Activated CD4-positive, alpha-beta T cell treated with anti-CD3 and anti-CD28 coated beads, Interleukin-10, Interleukin-2, amounts not matched to agents 100 ng/mL and 50 ng/mL, durations not matched to agents 16 hours and 8 hours (primary cell): ENCODE results near the gene ANKRD33.

ENCODE experiments used
- DNase-seq: peaks from one replicate; pipeline ENCODE4 v3.0.0-alpha.2; 2020

The ANKRD33 gene

DNA sequence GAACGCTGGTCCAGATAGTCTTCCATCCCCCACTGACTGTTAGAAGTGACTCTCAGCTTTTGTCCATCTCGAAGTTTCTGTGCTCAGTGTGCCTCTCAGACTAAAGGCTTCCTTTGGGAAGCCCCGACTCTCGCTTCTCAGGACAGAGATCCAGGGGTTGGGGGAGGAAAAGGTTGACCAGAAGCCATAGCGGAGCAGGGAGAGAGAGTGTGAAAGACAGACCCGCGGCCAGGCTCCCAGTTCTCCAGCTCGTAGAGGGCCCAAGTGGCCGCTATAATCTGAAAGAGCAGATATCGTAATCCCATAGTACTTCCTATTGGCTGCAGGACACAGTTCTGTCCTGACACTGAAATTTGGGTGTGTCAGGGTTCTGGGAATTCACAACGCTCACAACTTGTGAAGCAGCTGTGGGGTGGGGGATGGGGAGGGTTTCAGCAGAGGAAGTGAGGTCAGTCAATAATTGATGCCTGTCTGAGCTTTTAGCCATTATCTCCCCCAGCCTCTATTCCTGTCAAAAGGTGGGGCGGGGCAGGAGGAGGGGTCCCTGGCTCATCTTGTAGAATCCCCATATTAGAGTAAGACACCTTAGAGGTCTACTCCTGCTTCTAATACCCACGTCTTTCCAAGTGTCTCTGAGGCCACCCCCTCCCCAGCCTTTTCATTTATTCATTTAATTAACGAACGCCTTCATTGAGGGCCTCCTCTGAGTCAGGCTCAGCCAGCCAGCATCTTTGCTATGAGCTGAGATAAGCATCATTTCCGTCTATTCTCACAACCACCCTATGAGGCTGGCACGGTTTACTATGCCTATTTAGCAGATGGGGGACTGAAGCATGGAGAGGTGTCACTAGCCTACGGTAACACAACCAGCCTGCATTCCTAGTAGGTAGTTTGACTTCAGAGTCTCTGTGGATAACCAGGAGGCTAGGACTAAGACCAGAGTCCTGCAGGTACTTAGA is 17.8 kb downstream of the ANKRD33 start:
- DNase-seq = no peak

DNA sequence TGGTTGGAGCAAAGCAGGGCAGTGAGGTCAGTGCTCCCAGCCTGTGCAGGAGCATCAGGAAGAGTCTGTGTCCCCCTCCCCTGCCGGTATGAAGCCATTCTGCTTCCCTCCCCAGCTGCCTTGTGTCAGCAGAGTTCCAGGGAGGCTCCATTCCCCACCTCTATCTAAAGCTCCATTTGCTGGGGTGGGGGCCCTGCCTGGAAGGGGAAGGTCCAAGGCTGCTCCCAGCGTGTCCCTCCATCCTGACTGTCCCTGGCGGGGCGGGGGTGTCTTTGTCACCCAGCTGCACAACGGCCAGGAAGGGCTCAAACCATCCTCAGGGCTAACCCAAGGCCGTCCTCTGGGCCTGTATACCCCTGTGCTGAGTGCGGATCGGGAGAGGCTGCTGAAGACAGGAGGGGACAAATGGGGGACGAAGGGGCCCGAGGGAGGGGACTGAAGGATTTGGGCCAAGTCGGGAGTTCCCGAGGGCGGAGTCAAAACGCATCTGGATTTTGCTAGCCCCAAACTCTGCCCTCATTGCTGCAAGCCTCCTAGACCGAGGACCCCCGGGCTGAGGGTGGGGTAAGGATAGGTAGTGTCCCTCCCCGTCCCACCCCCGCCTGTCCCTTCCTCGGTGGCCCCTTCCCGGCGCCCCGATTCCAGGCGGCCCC is 18.7 kb downstream of the ANKRD33 start:
- no peak for DNase-seq

DNA sequence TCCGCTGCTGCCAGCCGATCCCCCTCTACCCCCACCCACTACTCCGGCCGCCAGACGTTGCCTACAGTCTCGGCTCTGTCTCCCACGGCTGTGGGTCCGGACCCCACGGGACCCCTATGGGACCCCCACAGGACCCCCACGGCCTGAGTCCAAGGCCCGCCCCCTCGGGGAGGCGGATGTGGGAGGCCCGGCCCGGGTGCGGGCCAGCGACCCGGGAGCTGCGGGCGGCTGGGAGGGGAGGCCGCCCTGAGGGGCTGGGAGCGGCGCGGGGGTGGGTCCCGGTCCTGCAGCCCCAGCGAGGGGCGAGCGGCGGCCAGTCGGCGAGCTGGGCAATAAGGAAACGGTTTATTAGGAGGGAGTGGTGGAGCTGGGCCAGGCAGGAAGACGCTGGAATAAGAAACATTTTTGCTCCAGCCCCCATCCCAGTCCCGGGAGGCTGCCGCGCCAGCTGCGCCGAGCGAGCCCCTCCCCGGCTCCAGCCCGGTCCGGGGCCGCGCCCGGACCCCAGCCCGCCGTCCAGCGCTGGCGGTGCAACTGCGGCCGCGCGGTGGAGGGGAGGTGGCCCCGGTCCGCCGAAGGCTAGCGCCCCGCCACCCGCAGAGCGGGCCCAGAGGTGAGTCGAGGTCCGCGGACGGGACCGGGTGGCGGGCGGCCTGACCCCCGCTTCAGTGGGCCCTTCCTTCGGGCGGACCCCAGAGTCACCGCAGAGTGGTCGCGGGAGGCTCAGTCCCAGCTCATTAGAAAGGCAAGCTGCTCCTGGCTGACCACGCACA is 19.4 kb downstream of the ANKRD33 start, which contains the start of gene ACVRL1:
Gene ACVRL1 (plus strand): TSS at position 422 of the 773 bp plus-strand sequence. CDS start 4,971 bp downstream, outside the sequence.
- no peak for DNase-seq

DNA sequence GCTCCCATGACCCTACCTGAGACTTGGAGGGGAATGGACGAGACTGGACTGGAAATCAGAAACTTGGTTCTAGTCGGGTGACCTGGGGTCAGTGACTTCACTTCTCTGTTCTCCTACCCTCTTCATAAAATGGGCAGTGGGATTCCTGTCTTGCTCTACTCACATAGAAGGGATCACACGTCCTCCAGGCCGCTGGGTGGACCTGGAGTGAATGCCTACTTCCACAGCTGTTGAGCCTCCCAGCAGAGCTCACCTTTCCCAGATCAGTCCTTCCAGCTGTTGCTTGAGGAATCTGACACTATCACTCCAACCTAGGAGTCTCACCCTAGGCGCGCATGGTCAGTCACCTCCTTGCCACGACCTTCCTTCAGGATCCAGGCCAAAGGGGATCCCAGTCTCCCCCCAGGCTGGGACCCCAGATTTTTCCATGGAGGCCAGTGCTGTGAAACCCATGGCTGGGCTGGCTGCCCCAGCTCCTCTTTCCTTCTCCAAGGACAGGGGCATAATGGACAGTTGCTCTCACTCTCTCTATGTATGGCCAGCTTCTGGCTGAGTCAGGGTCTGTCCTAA is 20.0 kb downstream of the ANKRD33 start:
- no peak for DNase-seq

DNA sequence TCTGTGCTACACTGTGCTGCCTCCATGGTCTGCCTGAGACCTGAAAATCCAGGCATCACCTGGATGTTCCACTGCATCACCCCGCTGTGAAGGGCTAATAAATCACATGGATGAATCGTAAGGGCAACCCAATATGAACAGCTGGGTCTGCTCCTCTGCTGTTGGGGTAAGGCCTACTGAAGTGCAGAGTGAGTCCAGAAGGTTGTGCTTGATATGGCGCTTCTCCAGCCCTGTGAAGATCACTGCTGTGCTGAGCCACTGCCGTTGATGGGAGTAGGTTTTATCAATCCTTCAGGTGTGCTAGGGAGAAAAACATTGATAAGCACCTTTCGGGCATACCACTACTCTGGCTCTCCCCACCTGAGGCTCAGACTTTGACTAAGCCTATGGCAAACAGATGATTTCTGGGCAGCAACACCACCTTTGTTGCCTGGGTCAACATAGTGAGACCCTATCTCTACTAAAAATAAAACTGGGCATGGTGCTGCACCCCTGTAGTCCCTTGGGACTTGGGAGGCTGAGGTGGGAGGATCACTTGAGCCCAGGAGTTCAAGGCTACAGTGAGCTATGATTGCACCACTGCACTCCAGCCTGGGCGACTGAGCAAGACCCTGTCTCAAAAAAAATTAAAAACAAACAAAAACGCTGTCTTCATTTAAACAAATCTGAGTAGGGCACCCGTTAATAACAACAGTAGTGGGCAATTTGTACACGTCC is 21.1 kb downstream of the ANKRD33 start:
- DNase-seq = no peak

DNA sequence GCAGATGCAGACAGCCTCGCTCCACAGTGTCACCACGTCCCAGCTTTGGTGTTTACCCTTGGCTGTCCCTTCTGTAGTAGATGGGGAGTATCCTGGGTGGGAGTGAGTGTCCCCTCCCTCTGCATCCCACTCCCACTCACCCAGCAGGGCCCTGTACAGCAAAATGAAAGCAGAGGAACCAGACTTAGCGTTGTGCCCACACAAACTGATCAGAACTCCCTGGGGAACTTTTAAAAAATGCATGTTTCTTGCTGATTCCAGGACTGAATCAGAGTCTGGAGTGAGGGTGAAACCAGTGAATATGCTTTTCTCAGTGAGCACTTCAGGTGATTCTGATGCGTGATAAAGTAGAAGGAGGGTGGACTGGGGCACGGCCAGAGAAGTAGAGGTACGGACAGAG is 22.3 kb downstream of the ANKRD33 start:
- DNase-seq = no peak

DNA sequence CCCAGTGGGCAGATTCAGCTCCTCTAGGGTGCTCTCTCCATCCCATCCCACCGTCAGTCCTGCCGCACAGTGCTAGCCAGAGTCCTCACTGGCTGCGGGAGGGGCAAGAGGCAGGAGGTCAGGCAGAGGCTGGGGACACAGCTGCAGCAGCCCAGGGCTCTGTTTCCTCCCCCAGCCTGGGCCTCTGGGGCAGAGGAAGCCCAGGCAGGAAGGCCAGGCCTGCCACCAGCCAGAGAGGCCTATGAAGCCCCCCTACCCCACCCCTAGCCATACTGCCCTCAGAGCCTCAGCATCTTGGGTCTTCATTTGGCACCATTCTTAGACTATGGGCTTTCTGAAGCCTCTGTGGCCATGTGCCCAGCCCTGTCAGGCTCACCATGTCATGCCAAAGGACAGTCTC is 22.8 kb downstream of the ANKRD33 start:
- no peak for DNase-seq

DNA sequence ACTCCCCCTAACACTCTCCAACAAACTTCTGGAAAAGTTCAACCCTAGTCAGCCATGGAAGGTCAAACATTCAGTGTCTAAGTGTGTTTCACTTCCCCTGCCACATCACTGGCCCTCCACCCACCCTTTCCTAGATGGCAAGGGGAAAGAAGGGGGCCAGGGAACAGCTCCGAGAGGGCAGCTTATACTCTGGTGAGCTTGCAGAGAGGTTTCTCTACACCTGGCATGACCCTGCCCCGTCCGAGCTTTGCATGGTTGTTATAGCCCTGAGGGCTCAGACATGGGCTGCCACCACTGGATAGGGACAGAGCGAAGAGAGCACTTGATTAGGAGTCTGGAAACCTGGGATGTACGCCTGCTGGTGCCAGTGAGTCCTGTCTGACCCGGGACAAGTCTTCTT is 23.4 kb downstream of the ANKRD33 start:
- no peak for DNase-seq

DNA sequence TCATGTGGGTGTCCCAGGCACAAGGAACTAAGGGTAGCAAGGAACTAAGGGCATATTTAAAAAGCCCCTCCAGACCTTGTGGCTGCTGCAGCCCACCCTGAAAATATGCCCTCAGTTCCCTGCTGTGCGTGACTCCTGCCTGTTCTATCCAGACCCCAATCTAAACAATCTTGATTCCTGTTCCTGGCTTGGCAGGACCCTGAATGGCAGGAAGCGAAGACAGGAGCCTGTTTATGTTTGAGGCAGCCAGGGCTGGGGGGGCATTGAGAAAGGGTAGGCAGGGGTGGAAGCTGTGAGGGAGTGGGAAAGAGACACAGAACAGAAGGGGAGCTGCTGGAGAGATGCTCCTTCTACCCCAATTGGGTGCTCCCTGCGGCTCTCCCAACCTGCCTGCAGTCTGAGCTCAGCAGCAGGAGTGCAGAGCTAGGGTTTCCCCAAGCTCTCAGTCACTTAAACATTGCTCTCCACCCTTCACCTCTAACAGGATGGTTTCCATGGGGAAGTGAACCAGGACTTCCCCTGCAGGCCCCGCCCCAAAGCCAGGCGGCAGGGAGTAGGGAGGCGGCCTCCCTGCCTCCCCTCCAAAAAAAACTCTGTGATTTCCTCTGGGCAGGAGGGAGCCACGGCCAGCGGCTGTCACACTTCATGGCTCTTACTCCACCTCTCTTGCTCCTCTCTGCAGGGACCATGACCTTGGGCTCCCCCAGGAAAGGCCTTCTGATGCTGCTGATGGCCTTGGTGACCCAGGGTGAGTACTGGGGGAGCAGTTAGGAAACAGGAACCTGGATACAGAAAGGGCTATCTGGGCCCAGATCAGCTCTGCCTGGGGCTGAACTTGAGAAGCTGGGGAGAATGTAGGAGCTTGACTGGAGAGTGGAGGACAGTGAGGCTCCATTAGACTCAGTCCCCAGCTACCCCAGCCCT is 24.1 kb downstream of the ANKRD33 start:
- no peak for DNase-seq

DNA sequence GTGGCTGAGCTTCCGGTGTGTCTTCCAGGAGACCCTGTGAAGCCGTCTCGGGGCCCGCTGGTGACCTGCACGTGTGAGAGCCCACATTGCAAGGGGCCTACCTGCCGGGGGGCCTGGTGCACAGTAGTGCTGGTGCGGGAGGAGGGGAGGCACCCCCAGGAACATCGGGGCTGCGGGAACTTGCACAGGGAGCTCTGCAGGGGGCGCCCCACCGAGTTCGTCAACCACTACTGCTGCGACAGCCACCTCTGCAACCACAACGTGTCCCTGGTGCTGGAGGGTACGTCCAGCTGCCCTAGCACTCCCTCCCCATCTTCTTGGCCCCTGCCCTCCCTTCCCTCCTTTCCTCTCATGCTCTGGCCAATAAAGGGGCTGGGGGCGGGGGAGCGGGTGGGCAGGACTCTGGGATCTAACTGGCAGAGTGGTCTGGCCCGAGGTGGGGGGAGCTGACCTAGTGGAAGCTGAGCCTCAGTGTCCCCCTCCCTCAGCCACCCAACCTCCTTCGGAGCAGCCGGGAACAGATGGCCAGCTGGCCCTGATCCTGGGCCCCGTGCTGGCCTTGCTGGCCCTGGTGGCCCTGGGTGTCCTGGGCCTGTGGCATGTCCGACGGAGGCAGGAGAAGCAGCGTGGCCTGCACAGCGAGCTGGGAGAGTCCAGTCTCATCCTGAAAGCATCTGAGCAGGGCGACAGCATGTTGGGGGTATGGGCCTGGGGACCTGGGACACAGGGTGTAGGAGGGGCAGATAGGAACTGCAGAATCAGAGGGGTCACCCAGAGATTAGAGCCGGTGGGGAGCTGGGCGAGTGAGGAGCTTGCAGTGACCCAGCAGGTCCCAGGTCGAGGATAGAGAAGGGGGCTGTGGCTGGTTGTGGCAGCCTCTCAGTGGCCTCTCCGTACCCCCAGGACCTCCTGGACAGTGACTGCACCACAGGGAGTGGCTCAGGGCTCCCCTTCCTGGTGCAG is 25.4 kb downstream of the ANKRD33 start:
- no peak for DNase-seq

DNA sequence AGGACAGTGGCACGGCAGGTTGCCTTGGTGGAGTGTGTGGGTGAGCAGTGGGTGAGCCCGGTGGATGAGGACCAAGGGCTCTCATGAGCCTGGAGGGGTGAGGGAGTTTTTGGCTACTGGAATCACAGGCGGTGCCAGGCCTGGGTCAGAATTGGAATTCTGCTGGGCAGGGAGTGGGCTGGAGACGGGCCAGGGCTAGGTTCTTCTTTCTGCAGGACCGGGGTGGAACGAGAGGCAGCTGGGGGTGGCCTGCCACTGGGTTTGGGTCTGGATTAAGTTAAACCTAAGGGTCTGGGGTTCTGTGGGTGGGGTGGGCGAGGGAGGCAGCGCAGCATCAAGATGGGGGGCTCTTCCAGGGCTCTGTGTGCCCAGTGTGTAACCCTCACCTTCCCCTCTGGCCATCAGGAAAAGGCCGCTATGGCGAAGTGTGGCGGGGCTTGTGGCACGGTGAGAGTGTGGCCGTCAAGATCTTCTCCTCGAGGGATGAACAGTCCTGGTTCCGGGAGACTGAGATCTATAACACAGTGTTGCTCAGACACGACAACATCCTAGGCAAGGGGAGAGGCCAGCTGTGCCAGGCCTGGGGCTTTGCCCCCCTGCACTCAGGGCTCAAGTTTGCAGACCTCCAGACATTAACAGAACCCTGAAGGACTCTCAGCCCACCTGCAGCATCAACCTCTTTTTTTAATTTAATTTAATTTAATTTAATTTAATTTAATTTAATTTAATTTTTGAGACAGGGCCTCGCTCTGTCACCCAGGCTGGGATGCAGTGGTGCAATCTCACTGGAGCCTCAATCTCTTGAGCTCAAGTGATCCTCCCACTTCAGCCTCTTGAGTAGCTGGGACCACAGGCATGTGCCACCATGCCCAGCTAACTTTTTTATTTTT is 26.4 kb downstream of the ANKRD33 start:
- DNase-seq = no peak

DNA sequence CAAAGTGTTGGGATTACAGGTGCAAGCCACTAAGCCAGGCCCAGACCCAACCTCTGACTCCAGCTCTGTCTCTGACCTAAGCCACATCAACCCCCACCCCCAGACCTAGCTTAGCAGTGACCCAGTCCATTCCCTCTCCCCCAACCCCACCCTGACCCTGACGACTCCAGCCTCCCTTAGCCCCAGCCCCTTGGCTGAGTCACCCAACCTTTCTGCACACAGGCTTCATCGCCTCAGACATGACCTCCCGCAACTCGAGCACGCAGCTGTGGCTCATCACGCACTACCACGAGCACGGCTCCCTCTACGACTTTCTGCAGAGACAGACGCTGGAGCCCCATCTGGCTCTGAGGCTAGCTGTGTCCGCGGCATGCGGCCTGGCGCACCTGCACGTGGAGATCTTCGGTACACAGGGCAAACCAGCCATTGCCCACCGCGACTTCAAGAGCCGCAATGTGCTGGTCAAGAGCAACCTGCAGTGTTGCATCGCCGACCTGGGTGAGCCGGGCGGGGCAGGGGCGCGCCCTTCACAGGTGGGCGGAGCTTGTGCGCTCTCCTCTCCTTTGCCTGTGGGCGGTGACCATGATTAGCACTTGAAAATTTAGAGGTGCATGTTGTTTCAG is 27.2 kb downstream of the ANKRD33 start:
- no peak for DNase-seq

DNA sequence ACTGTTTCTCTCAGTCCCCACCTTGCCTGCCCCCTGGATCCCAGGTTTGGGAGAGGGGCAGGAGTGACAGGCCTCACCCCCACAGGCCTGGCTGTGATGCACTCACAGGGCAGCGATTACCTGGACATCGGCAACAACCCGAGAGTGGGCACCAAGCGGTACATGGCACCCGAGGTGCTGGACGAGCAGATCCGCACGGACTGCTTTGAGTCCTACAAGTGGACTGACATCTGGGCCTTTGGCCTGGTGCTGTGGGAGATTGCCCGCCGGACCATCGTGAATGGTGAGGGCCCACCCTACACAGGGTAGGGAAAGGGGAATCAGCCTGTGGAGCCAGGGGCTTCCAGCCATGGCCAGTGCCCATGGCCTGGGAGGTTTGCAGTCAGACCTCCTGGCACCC is 28.0 kb downstream of the ANKRD33 start:
- no peak for DNase-seq

DNA sequence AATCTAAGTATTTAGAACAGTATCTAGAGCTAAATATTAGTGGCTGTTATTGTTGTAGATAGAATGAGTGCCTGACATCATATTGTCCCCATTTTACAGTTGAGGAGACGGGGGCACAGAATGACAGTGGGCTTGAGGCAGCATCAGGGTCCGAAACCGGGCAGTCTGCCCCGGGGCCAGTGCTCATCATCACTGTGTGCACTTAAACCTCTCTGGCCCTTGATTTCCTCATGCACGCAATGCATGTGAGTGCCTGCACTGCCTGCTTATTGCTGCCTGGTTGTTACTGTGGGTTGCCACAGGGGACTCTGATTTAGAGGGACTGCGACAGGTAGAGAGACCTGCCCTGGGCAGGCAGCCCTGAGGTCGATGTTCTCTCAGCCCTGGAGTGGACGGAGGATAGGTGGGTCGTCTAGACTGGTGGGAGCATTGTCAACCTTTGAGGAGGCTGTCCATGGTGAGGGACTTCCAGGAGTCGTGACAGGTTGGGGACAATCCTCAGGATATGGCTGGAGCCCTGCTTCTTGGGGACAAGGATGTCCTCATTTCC is 29.2 kb downstream of the ANKRD33 start:
- DNase-seq = no peak

DNA sequence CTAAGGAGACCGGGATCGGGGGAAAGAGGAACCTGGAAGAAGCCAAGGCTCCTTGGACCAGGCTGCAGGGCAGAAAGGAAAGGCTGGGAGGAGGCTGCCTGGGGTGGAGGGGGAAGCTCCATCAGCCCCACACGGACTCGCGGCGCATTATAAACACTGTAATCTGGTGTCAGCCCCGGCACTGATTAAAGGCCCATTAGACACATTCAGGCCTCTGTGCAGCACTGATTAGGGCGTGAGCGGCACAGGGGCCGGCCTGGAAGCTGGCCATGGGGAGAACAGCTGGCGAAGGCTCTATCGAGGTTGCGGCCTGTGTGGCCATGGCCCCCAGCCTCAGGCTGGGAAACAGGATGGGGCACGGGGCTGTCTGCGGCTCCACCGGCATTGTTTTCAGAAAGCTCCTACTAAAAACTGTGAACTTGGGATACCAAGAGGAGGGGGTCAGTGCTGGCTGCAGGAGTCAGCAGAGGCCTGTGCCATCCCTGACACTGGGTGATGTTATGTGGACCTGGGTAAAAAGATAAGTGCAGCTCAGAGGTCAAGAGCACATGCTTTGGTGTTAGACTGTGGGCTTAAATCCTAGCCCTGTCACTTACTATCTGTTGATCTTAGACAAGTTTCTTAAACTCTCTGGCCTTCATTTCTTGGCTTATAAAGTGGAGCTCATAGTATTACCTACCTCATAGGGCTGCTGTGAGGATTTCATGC is 30.0 kb downstream of the ANKRD33 start:
- DNase-seq = no peak

DNA sequence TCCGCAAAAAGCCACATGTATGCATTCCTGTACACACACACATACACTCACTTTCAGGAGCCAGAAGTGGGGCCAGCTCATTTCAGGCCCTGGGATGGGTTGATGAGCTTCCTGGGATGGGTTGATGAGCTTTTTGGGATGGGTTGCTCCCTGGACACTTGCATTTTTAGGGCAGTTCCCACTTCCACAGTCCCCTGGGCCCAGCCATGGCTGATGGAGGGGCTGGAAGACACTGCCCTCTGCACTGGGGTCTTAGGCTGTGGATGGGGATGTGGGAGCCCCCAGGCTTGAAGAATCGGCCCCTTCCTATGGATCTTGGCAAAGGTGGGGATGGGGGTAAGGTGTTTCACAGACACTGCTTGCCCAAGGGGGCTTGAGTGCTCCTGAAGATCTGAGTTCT is 32.1 kb downstream of the ANKRD33 start:
- no peak for DNase-seq

DNA sequence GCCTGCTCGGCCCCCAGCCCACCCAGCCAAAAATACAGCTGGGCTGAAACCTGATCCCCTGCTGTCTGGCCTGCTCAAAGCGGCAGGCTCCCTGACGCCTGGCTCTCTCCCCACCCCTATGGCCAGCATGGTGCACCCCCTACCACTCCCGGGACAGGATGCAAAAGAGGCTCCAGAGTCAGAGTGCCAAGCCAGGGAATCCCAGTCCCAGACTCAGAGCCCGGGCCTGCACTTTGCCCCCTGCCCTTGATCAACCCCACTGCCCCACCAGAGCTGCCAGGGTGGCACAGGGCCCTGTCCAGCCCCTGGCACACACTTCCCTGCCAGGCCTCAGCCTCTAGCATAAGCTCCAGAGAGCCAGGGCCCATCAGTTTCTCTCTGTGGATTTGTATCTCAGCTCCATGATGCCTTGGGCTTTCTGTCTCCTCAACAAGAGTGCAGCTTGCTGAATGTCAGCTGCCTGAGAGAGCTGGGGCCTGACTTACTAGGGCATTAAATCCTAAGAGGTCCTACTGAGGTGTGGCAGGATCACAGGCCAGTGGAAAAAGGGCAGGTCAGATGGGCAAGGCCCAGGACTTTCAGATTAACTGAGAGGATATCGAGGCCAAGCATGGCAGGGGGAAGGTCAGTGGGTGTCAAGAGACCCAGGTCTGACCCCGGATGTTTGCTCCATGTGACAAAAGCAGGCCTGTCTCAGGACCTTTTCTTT is 33.3 kb downstream of the ANKRD33 start:
- DNase-seq = no peak
